HL-60 (cell line): Measurements from ENCODE around the gene FOXE3.

Experiments
- DNase-seq, 2 experiments: peaks; one replicate each; pipeline ENCODE4 v3.0.0-alpha.2; 2010 to 2020; ENCODE audit warnings: low read depth in 1 of 2, low spot score in 1 of 2
- H3K27ac ChIP-seq: fragments of 250-450 bp; sonication (Bioruptor Pico); replicated peaks from 2 replicates; pipeline ENCODE4 v1.5.1; 2020; ENCODE audit warnings: mild to moderate bottlenecking, moderate library complexity
- H3K27me3 ChIP-seq: fragments of 250-450 bp; sonication (Bioruptor Pico); 2 replicates; pipeline ENCODE4 v1.5.1; 2021; ENCODE audit warnings: mild to moderate bottlenecking, moderate library complexity; ENCODE audit not compliant: insufficient read depth, poor library complexity, severe bottlenecking
- H3K4me3 ChIP-seq: replicated peaks from 2 replicates; pipeline ENCODE4 v1.5.1; 2011; ENCODE audit warnings: mild to moderate bottlenecking, control low read depth, low read length; ENCODE audit not compliant: insufficient read depth
- GABPA ChIP-seq: IDR thresholded peaks from 2 replicates; pipeline ENCODE4 v1.6.1; 2012; ENCODE audit warnings: low read depth
- POLR2AphosphoS5 ChIP-seq: IDR thresholded peaks from 2 replicates; pipeline ENCODE4 v1.6.1; 2012; ENCODE audit warnings: low read depth
- SPI1 ChIP-seq: IDR thresholded peaks from 2 replicates; pipeline ENCODE4 v1.6.1; 2012; ENCODE audit warnings: low read depth, mild to moderate bottlenecking, borderline replicate concordance
- TF ChIP-seq, protein P1 (sequence below): IDR thresholded peaks from one replicate; pipeline ENCODE4 v1.5.1; 2011; ENCODE audit warnings: low read length, control low read depth, inconsistent platforms; ENCODE audit not compliant: insufficient read depth
- TF ChIP-seq, protein P2 (sequence below): IDR thresholded peaks from 2 replicates; pipeline ENCODE4 v1.6.1; 2012; ENCODE audit warnings: low read depth; ENCODE audit not compliant: insufficient replicate concordance

Gene FOXE3

DNA sequence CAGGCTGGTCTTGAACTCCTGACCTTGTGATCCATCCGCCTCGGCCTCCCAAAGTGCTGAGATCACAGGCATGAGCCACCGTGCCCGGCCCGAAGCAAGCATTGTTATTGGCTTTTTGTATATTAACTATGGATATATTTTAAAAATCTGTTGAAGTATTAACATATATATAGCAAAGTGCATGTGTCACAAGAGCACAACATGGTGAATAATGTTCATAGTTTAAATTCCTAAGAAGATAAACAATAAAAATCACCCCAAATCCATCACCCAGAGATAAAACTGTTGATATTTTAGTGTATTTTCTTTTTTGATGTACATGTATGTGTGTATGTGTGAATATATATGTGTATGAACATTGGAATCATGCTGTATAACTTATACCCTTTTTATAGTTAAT, 9.1 kb upstream of the FOXE3 start:
- DNase-seq, result no peak
- no peak for TF ChIP-seq GABPA
- TF ChIP-seq, protein P1, sequence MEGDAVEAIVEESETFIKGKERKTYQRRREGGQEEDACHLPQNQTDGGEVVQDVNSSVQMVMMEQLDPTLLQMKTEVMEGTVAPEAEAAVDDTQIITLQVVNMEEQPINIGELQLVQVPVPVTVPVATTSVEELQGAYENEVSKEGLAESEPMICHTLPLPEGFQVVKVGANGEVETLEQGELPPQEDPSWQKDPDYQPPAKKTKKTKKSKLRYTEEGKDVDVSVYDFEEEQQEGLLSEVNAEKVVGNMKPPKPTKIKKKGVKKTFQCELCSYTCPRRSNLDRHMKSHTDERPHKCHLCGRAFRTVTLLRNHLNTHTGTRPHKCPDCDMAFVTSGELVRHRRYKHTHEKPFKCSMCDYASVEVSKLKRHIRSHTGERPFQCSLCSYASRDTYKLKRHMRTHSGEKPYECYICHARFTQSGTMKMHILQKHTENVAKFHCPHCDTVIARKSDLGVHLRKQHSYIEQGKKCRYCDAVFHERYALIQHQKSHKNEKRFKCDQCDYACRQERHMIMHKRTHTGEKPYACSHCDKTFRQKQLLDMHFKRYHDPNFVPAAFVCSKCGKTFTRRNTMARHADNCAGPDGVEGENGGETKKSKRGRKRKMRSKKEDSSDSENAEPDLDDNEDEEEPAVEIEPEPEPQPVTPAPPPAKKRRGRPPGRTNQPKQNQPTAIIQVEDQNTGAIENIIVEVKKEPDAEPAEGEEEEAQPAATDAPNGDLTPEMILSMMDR, result no peak
- TF ChIP-seq, protein P2, sequence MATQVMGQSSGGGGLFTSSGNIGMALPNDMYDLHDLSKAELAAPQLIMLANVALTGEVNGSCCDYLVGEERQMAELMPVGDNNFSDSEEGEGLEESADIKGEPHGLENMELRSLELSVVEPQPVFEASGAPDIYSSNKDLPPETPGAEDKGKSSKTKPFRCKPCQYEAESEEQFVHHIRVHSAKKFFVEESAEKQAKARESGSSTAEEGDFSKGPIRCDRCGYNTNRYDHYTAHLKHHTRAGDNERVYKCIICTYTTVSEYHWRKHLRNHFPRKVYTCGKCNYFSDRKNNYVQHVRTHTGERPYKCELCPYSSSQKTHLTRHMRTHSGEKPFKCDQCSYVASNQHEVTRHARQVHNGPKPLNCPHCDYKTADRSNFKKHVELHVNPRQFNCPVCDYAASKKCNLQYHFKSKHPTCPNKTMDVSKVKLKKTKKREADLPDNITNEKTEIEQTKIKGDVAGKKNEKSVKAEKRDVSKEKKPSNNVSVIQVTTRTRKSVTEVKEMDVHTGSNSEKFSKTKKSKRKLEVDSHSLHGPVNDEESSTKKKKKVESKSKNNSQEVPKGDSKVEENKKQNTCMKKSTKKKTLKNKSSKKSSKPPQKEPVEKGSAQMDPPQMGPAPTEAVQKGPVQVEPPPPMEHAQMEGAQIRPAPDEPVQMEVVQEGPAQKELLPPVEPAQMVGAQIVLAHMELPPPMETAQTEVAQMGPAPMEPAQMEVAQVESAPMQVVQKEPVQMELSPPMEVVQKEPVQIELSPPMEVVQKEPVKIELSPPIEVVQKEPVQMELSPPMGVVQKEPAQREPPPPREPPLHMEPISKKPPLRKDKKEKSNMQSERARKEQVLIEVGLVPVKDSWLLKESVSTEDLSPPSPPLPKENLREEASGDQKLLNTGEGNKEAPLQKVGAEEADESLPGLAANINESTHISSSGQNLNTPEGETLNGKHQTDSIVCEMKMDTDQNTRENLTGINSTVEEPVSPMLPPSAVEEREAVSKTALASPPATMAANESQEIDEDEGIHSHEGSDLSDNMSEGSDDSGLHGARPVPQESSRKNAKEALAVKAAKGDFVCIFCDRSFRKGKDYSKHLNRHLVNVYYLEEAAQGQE, result no peak
- no peak for TF ChIP-seq POLR2AphosphoS5
- no peak for TF ChIP-seq SPI1

DNA sequence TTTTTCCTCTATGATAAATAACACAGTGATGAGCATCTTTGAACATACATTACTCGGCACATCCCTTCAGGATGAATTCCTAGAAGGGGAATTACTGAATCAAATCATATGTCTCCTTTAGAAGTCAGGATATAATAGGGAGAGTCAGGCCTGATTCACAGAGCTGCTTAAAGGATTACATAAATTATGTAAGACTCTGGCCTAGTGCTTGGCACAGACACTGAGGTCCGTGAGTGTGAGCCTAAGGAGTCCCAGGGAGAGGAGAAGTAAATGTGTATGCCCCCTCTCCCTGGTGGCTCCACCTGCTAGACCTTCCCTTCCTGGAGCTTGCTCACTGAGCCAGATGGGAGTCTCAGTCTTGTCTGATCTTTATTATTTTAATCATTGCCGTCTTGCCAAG, 8.6 kb upstream of the FOXE3 start:
- DNase-seq, result no peak
- H3K27me3 ChIP-seq, result peaks cover 5% of the 10 kb centered on the region
- TF ChIP-seq SPI1 (no peak), GABPA (no peak), POLR2AphosphoS5 (no peak)
- TF ChIP-seq, protein P2, result no peak
- TF ChIP-seq, protein P1, result no peak

More for the DNA sequence above, 9.1 kb upstream of the FOXE3 start:
- peaks cover 5% of the 10 kb centered on the region for H3K27me3 ChIP-seq
- no peak overlapping the region for H3K27ac ChIP-seq
- no peak overlapping the region for H3K4me3 ChIP-seq

DNA sequence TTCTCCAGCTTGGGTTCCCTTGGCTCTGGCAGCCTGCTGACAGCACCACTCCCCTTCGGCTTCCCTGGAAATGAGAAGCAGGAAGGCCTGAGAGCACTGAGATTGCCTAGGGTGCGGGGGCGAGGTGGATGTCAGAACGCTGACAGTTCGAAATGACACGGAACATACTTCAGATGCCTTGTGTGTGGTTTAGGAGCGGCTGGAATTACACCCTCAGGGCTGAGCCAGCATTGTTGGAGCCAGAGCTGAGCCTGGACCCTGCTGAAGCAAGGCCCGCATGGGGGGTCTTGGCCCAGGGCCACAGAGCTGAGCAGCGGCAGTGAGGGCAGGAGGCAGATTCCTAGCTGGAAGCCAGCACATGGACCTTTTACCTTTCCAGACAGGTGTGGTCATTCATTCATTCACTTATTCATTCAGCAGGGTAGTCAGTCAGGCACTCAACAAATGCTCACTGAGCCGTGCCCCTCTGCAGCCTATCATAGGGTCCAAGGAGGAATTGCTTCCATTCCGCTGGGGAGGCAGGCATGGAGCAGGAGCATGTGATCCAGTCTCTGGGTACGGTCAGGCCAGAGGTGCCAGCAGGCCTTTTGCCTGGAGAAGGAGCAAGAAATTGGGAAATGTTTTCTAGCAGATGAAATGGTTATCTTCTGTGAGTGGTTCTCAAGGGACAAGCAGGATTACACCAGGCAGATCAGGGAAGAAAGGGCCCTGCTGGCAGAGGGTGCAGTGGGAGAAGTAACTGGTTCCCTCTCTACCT, 6.6 kb upstream of the FOXE3 start:
- TF ChIP-seq, protein P2, result no peak
- TF ChIP-seq SPI1 (no peak), GABPA (no peak), POLR2AphosphoS5 (no peak)
- TF ChIP-seq, protein P1, result no peak
- Histone ChIP-seq H3K27me3 (peaks cover 8% of the 10 kb centered on the region), H3K27ac (no peak overlapping the region), H3K4me3 (no peak overlapping the region)
- DNase-seq, result no peak

More for the DNA sequence above, 8.6 kb upstream of the FOXE3 start:
- Histone ChIP-seq H3K4me3 (no peak overlapping the region), H3K27ac (no peak overlapping the region)
